HG03558 (cell line): ENCODE results near the gene LGALS12.

Source experiments
- ATAC-seq: cut with Tn5 transposase; IDR thresholded peaks from one replicate; pipeline ENCODE4 v1.9.1; 2021; ENCODE audit warnings: moderate number of reproducible peaks; ENCODE audit not compliant: unreplicated experiment; ENCODE audit errors: extremely low read depth

Gene LGALS12

DNA sequence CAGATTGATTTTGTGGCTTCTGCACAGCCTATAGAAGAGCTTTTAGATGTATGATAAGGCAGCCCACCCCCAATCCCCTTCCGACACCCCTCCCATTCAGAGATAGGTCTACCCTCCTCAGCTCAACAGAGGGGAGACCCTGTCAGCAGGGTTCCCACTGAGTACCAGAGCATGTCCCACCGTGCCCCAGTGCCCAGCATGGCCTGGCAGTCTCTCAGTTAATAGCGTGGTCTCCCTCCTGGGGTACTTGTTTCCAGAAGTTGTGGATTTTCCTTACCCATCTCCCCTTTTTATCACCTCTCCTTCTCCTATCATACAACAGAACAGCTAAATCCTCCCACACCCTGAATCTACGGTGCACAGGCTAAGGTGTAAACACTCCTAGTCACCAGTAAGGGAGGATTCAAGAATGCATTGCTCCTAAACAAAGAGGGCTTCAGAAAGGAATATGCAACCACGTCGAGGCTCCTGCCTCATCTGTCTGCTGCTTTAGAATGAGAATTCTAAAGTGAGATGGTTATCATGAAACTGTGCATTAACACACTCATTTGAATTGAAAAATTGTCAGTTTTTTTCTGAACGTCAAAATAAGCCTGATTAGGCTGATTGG lies 50.6 kb downstream of the LGALS12 start:
- ATAC-seq = no peak

DNA sequence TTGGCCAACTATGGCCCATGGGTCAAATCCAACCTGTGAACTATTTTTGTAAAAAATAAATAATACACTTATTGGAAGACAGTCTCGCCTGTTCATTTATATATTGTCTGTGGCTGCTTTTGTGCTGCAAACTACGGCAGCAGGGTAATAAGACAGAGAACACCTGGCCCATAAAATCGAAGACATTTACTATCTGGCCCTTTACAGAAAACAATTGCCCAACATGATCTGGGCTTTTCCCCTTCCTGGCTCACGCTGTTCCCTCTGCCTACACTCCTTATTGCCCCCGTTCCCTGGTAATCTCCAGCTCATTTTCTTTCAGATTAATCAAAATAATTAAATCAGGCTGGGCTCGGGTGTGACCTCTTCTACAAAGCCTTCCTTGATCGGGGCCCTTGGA lies 51.7 kb downstream of the LGALS12 start:
- ATAC-seq = no peak

DNA sequence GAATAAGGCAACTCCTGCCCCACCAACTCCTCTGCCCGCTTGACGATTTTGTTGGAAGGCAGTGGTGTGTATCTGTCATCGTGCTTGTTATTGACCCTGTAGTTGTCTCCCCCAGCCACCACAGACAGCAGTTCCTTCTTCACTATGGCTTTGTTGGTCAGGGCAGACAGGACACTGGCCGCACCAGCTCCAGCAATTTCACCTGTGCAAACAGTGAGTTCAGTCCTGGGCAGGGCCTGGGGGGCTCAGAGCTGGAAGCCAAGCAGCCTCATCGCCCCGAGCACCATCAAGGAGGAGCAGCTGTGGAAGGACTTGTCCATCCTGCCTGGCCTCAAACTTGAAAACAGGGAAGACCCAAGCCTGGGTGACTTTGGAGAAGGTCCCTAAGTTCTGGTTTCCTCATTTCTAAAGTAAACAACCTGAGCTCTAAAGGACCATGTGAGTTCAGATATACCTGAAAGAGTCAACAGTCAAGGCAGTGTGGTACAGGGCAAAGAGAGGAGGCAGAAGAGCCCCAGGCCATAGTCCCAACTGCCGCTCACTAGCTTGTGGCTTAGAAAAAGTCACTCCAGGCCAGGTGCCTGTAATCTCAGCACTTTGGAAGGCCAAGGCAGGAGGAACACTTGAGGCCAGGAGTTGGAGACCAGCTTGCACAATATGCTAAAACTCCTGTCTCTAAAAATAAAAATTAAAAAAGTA lies 52.7 kb downstream of the LGALS12 start:
- no peak for ATAC-seq

DNA sequence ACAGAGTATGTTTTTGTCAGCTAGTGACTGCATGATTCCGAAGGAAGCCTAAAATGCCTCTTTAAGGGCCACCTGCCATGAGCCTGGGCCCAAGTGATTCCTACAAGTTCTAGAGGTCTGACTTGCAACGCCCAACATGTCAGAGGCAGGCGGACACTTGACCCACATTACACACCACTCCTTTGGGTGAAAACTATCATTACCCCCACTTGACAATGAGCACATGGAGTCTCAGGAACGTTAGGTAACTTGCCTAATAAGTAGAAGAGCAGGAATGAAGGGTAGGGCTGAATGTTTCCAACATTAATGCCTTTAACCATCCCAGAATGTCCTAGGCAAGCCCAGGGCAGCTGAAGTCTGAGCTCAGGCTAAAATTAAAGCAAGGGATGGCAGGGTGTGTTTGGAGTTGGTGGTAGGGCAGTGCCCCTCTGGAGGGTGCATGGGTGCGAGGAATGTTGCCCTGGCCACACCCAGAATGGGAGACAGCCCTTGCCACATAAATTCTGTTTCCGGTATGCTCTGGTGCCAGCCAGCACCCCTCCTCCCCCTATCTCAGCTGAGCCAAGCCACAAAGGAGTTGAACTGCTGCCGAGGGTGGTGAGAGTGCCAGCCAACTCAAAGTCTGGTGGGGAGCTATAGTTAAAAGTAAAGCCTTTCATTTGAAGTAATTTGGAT lies 54.8 kb downstream of the LGALS12 start:
- no peak for ATAC-seq

DNA sequence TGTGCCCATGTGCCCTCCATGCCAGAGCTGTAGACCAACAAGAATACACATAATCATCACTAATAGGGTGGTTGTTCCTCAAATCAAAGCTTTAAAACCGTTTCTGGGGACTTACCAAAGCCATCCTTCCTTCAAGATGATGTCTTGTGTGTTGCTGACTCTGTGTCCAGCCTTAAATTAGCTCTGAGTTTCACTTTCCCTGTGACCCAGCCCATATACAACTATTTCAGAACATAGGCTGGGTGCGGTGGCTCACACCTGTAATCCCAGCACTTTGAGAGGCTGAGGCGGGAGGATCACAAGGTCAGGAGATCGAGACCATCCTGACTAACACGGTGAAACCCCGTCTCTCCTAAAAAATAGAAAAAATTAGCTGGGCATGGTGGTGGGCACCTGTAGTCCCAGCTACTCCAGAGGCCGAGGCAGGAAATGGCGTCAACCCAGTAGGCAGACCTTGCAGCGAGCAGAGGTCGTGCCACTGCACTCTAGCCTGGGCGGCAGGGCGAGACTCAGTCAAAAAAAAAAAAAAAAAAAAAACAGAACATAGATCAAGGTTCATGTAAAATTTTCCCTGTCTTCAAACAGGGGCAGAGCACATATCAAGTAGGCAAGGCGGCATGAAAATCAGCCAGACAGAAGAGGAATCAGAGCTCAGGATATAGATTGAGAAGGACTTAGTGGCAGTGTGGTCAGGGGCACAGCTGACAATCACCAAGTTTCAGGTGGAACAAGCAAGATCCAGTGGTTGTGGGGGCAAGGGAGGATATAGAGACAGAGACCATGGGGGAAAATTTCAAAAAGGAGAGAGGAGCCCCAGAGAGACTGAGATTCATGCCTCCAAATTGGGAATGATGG lies 57.5 kb downstream of the LGALS12 start, which contains the start of gene PLAAT2:
TSS of gene PLAAT2 (minus strand) at position 179 of the 855 bp plus-strand sequence. CDS start at position 124, 55 bp downstream.
- no peak for ATAC-seq

DNA sequence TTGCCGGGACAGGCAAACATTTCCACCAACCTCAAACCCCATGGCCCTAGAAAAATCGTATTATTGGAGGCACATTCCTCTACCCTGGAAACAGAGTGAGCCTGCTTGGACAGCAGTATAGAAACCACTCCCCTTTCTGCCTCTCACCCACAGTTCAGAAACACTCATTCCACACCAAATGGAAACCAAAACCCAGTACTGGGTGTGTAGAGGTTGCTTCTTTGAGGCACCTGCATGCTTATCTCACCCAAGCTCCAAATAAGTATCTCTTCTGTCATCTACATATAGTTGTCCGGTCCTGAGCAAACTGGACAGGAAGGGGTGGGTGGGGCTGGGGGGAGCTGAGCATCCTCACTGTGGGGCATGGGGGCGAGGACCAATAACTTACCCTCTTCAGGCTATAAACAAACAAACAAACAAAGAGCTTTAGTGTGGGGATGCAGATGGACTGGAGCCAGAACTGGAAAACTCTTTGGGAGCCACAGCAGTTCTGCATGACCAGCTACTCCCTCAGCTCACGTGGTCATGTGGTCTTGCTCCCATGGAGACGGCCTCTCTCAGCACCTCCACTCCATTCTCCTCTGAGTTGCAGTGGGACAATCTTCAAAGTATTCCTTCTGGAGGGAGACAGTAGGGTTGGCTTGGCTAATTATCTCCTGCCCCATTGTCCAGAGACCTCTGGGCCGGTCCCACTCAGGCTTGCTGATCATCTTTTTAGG lies 58.3 kb downstream of the LGALS12 start:
- peak; percentile 42 for ATAC-seq

DNA sequence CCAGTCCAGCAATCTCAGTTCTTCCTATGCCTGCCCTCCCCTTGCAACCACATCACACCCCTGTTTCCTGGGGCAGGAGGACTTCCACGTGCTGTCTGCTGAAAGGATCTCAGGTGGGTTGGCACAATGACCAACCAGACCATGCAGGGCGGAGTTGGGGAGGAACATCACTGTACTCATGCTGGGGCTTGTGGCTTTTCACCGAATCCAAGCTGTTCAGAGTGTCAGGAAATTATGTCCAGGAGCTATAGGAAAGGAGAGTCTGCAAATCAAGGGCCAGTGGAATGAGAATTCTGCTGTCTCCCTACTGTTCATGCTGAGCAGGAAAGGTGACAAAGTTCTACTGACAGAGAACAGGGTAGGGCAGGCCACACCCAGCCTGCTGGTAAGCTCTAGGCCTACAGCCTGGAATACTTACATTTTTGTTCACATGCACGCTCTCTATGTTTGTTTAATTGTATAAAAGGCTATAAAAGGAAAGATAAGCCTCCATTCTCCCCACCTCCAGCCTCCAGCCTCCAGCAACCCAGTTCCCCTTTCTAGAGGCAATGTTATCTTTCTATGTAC lies 59.0 kb downstream of the LGALS12 start:
- no peak for ATAC-seq
